H9 (cell line): ENCODE data around the gene TMTC2. TPM values are rescaled to one million over a fixed set of nuclear protein-coding genes. Genes with fewer than 3 reads are reported as not detected.

ENCODE experiments used
- DNase-seq: peaks from one replicate; pipeline ENCODE4 v3.0.0-alpha.2; 2017
- H2AFZ ChIP-seq: one replicate; pipeline ENCODE4 v1.6.1; 2013; ENCODE audit warnings: mild to moderate bottlenecking, low read length, control low read depth, moderate library complexity
- H2AK5ac ChIP-seq: 2 replicates; pipeline ENCODE4 v1.6.1; 2013; ENCODE audit warnings: low read length, control low read depth, mixed read lengths; ENCODE audit not compliant: insufficient read length
- H2BK120ac ChIP-seq: one replicate; pipeline ENCODE4 v1.6.1; 2013; ENCODE audit warnings: low read depth, mild to moderate bottlenecking, low read length, control low read depth, inconsistent platforms; ENCODE audit not compliant: poor library complexity, severe bottlenecking
- H2BK12ac ChIP-seq: 2 replicates; pipeline ENCODE4 v1.6.1; 2013; ENCODE audit warnings: low read length, control low read depth, mixed read lengths, low read depth; ENCODE audit not compliant: insufficient read length
- H2BK15ac ChIP-seq: 2 replicates; pipeline ENCODE4 v1.6.1; 2013; ENCODE audit warnings: low read depth, low read length, control low read depth
- H2BK20ac ChIP-seq: one replicate; pipeline ENCODE4 v1.6.1; 2013; ENCODE audit warnings: low read depth, mild to moderate bottlenecking, low read length, control low read depth, inconsistent platforms; ENCODE audit not compliant: poor library complexity, severe bottlenecking
- H2BK5ac ChIP-seq: 2 replicates; pipeline ENCODE4 v1.6.1; 2013; ENCODE audit warnings: low read length, control low read depth, mixed read lengths; ENCODE audit not compliant: insufficient read length
- H3K14ac ChIP-seq: 2 replicates; pipeline ENCODE4 v1.6.1; 2013; ENCODE audit warnings: low read length, control low read depth; ENCODE audit not compliant: insufficient read depth
- H3K18ac ChIP-seq: 2 replicates; pipeline ENCODE4 v1.6.1; 2013; ENCODE audit warnings: low read depth, mild to moderate bottlenecking, mixed read lengths, low read length, control low read depth; ENCODE audit not compliant: insufficient read length
- H3K23ac ChIP-seq: 2 replicates; pipeline ENCODE4 v1.6.1; 2013; ENCODE audit warnings: low read length, control low read depth, mixed read lengths, low read depth; ENCODE audit not compliant: insufficient read length
- H3K23me2 ChIP-seq: 2 replicates; pipeline ENCODE4 v1.6.1; 2013; ENCODE audit warnings: low read depth, mild to moderate bottlenecking, mixed read lengths, low read length, control low read depth; ENCODE audit not compliant: insufficient read length, poor library complexity, severe bottlenecking
- H3K27ac ChIP-seq: 2 replicates; pipeline ENCODE4 v1.5.1; 2013; ENCODE audit warnings: low read length, control low read depth, mixed read lengths, low read depth; ENCODE audit not compliant: insufficient read length
- H3K27me3 ChIP-seq: 2 replicates; pipeline ENCODE4 v1.6.1; 2013; ENCODE audit warnings: low read length, control low read depth, inconsistent platforms; ENCODE audit not compliant: insufficient read depth
- H3K4ac ChIP-seq: 2 replicates; pipeline ENCODE4 v1.6.1; 2013; ENCODE audit warnings: low read depth, mild to moderate bottlenecking, control low read depth, inconsistent platforms, low read length, moderate library complexity
- H3K4me1 ChIP-seq: 2 replicates; pipeline ENCODE4 v1.6.1; 2013; ENCODE audit warnings: low read length, control low read depth, inconsistent platforms; ENCODE audit not compliant: insufficient read depth
- H3K4me2 ChIP-seq: 2 replicates; pipeline ENCODE4 v1.6.1; 2013; ENCODE audit warnings: low read length, control low read depth, mixed read lengths; ENCODE audit not compliant: insufficient read length, insufficient read depth
- H3K56ac ChIP-seq: 2 replicates; pipeline ENCODE4 v1.6.1; 2013; ENCODE audit warnings: low read depth, mild to moderate bottlenecking, mixed read lengths, low read length, control low read depth; ENCODE audit not compliant: insufficient read length
- H3K79me1 ChIP-seq: 2 replicates; pipeline ENCODE4 v1.6.1; 2013; ENCODE audit warnings: low read depth, mild to moderate bottlenecking, moderate library complexity, low read length, control low read depth, inconsistent platforms; ENCODE audit not compliant: insufficient read depth, poor library complexity, severe bottlenecking
- H3K79me2 ChIP-seq: 2 replicates; pipeline ENCODE4 v1.6.1; 2013; ENCODE audit warnings: low read length, control low read depth, inconsistent platforms; ENCODE audit not compliant: insufficient read depth
- H3K9ac ChIP-seq: 2 replicates; pipeline ENCODE4 v1.6.1; 2013; ENCODE audit warnings: low read length, control low read depth, mixed read lengths; ENCODE audit not compliant: insufficient read length; ENCODE audit errors: extremely low read depth
- H3K9me3 ChIP-seq: one replicate; pipeline ENCODE4 v1.6.1; 2013; ENCODE audit warnings: low read depth, low read length, inconsistent platforms; ENCODE audit not compliant: control insufficient read depth
- H3T11ph ChIP-seq: one replicate; pipeline ENCODE4 v1.6.1; 2013; ENCODE audit warnings: mild to moderate bottlenecking, low read length, control low read depth, inconsistent platforms
- H4K20me1 ChIP-seq: one replicate; pipeline ENCODE4 v1.6.1; 2013; ENCODE audit not compliant: control insufficient read depth, insufficient read length, insufficient read depth
- H4K5ac ChIP-seq: 2 replicates; pipeline ENCODE4 v1.6.1; 2013; ENCODE audit warnings: low read depth, mild to moderate bottlenecking, mixed read lengths, low read length, control low read depth; ENCODE audit not compliant: insufficient read length
- H4K8ac ChIP-seq: replicated peaks from 2 replicates; pipeline ENCODE4 v1.6.1; 2013; ENCODE audit warnings: low read length, control low read depth, mixed read lengths, low read depth; ENCODE audit not compliant: insufficient read length
- H4K91ac ChIP-seq: 2 replicates; pipeline ENCODE4 v1.6.1; 2013; ENCODE audit warnings: low read depth, mild to moderate bottlenecking, moderate library complexity, mixed read lengths, low read length, control low read depth; ENCODE audit not compliant: insufficient read length
- H3K27ac Mint-ChIP-seq, 3 experiments: 2 replicates in 2 of 3; 3 replicates in 1 of 3; pipeline ENCODE4 v1.8.0; 2020 to 2021; ENCODE audit warnings: mixed read lengths in 3 of 3, mild to moderate bottlenecking in 1 of 3, moderate library complexity in 1 of 3
- H3K27me3 Mint-ChIP-seq: 2 replicates; pipeline ENCODE4 v1.8.0; 2021; ENCODE audit warnings: low read depth, mild to moderate bottlenecking, moderate library complexity, mixed read lengths
- H3K36me3 Mint-ChIP-seq, 3 experiments: 2 replicates in 2 of 3; 3 replicates in 1 of 3; pipeline ENCODE4 v1.8.0; 2020 to 2021; ENCODE audit warnings: low read depth in 3 of 3, mixed read lengths in 3 of 3; ENCODE audit not compliant: insufficient read depth in 1 of 3
- H3K4me1 Mint-ChIP-seq, 2 experiments: 2 replicates each; pipeline ENCODE4 v1.8.0; 2020; ENCODE audit warnings: mixed read lengths in 2 of 2
- H3K4me3 Mint-ChIP-seq, 2 experiments: 2 replicates in 1 of 2; 3 replicates in 1 of 2; pipeline ENCODE4 v1.8.0; 2020 to 2021; ENCODE audit warnings: mild to moderate bottlenecking in 2 of 2, mixed read lengths in 2 of 2, moderate library complexity in 1 of 2
- H3K9me3 Mint-ChIP-seq, 2 experiments: 2 replicates in 1 of 2; 3 replicates in 1 of 2; pipeline ENCODE4 v1.8.0; 2020; ENCODE audit warnings: mild to moderate bottlenecking in 2 of 2, mixed read lengths in 2 of 2, moderate library complexity in 1 of 2
- WGBS: extraction: QIAGEN DNeasy Blood & Tissue Kit; methylation state at CpG from one replicate; pipeline ENCODE4 v1.1.7; 2013; ENCODE audit warnings: missing lambda C conversion rate, low lambda C conversion rate, mixed read lengths; ENCODE audit not compliant: insufficient read length; ENCODE audit errors: extremely low coverage; 5-methylcytosine and 5-hydroxymethylcytosine counted together
- total RNA-seq: library from RNA; stranded (reverse); gene quantifications from 2 replicates; pipeline ENCODE4 v1.2.1, GENCODE V29; 2021
- TF ChIP-seq, protein P1 (sequence below): fragments of 200-600 bp; sonication (generic); conservative IDR thresholded peaks from 3 replicates; pipeline ENCODE4 v1.8.0; 2021; ENCODE audit warnings: antibody characterized with exemption, mild to moderate bottlenecking

TMTC2 gene
- total RNA-seq, 1 experiment from 2014 or later, result 3.1 TPM

DNA sequence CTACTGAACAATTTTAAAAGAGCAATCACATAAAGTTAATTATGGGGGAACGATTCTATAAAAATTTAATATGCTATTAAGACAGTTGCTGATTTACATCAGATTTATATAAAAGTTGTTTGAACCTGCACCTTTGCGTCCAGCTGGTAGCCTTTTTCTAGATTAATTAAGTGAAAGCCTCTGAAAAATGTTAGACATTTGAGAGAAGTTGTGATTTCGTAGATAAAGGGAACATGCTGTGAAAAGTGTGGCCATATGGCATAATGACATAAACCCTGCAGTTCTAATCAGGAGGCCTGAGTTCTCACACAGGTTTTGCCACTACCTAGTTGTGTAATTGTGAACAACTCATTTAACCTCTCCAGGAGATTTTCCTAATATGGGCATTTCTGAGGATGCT is 187.2 kb downstream of the TMTC2 start:
- H3K36me3 Mint-ChIP-seq, result no peaks in the 10 kb centered on the region
- no peak overlapping the region for H4K5ac ChIP-seq
- H3K18ac ChIP-seq, result no peak overlapping the region
- no peak overlapping the region for H2BK15ac ChIP-seq
- H3K14ac ChIP-seq, result no peak overlapping the region
- H3K4ac ChIP-seq, result no peak overlapping the region
- no peaks in the 10 kb centered on the region for H4K20me1 ChIP-seq
- no peak overlapping the region for H4K8ac ChIP-seq
- H3K4me1 Mint-ChIP-seq, result peaks cover 13 to 21% of the 10 kb centered on the region in 2 experiments
- no peak overlapping the region for H4K91ac ChIP-seq
- no peak overlapping the region for H2BK20ac ChIP-seq
- H3K27ac ChIP-seq, result no peak overlapping the region
- no peak overlapping the region for H3K27ac Mint-ChIP-seq
- no peaks in the 10 kb centered on the region for H3K79me1 ChIP-seq
- no peaks in the 10 kb centered on the region for H3K9me3 ChIP-seq
- DNase-seq, result no peak
- no peak overlapping the region for H3K56ac ChIP-seq
- no peak overlapping the region for H2AK5ac ChIP-seq
- no peak overlapping the region for H2BK120ac ChIP-seq
- no peak overlapping the region for H2BK12ac ChIP-seq
- H3K23ac ChIP-seq, result no peak overlapping the region
- no peaks in the 10 kb centered on the region for H3K23me2 ChIP-seq
- no peaks in the 10 kb centered on the region for H3K27me3 ChIP-seq
- no peak overlapping the region for H3T11ph ChIP-seq
- H3K4me1 ChIP-seq, result no peaks in the 10 kb centered on the region
- no peak overlapping the region for H2BK5ac ChIP-seq
- TF ChIP-seq, protein P1, sequence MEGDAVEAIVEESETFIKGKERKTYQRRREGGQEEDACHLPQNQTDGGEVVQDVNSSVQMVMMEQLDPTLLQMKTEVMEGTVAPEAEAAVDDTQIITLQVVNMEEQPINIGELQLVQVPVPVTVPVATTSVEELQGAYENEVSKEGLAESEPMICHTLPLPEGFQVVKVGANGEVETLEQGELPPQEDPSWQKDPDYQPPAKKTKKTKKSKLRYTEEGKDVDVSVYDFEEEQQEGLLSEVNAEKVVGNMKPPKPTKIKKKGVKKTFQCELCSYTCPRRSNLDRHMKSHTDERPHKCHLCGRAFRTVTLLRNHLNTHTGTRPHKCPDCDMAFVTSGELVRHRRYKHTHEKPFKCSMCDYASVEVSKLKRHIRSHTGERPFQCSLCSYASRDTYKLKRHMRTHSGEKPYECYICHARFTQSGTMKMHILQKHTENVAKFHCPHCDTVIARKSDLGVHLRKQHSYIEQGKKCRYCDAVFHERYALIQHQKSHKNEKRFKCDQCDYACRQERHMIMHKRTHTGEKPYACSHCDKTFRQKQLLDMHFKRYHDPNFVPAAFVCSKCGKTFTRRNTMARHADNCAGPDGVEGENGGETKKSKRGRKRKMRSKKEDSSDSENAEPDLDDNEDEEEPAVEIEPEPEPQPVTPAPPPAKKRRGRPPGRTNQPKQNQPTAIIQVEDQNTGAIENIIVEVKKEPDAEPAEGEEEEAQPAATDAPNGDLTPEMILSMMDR, result no peak
- no peak overlapping the region for H3K4me3 Mint-ChIP-seq
- H3K27me3 Mint-ChIP-seq, result no peaks in the 10 kb centered on the region
- no peak overlapping the region for H2AFZ ChIP-seq
- no peak overlapping the region for H3K9ac ChIP-seq
- no peaks in the 10 kb centered on the region; a peak in 1 of 5 replicates for H3K9me3 Mint-ChIP-seq
- no CpG with 5 or more reads among the region's 3 CpGs for WGBS
- H3K79me2 ChIP-seq, result no peaks in the 10 kb centered on the region
- H3K4me2 ChIP-seq, result no peak overlapping the region
